Endothelial cell (in vitro differentiated cells): ENCODE data around the gene LRRC2. TPM values are rescaled to one million over a fixed set of nuclear protein-coding genes. Genes with fewer than 3 reads are reported as not detected.
"Not testable (repeated sequence)": the region's sequence is repeated elsewhere in the genome, so short reads cannot be mapped to it uniquely, and the experiment has no call there.

ENCODE experiments used
- DNase-seq: peaks from one replicate; pipeline ENCODE4 v3.0.0; 2021; ENCODE audit warnings: low spot score
- H3K27ac Mint-ChIP-seq: one replicate; pipeline ENCODE4 v1.8.0; 2021; ENCODE audit warnings: mixed read lengths, inconsistent platforms; ENCODE audit not compliant: unreplicated experiment
- H3K27me3 Mint-ChIP-seq: one replicate; pipeline ENCODE4 v1.8.0; 2021; ENCODE audit warnings: mild to moderate bottlenecking, moderate library complexity, mixed read lengths, inconsistent platforms; ENCODE audit not compliant: unreplicated experiment
- H3K36me3 Mint-ChIP-seq: one replicate; pipeline ENCODE4 v1.8.0; 2021; ENCODE audit warnings: mild to moderate bottlenecking, low read depth, mixed read lengths, inconsistent platforms; ENCODE audit not compliant: unreplicated experiment
- H3K4me1 Mint-ChIP-seq: one replicate; pipeline ENCODE4 v1.8.0; 2021; ENCODE audit warnings: mild to moderate bottlenecking, mixed read lengths, inconsistent platforms; ENCODE audit not compliant: unreplicated experiment
- H3K4me3 Mint-ChIP-seq: one replicate; pipeline ENCODE4 v1.8.0; 2021; ENCODE audit warnings: mild to moderate bottlenecking, mixed read lengths, inconsistent platforms; ENCODE audit not compliant: unreplicated experiment
- H3K9me3 Mint-ChIP-seq: one replicate; pipeline ENCODE4 v1.8.0; 2021; ENCODE audit warnings: mixed read lengths, inconsistent platforms; ENCODE audit not compliant: unreplicated experiment
- CTCF ChIP-seq: fragments of 200-600 bp; sonication (generic); IDR thresholded peaks from one replicate; pipeline ENCODE4 v1.5.0; 2021; ENCODE audit warnings: antibody characterized with exemption; ENCODE audit not compliant: unreplicated experiment
- total RNA-seq: library from RNA; stranded (reverse); fragmentation: NEBNext Ultra II Directional; extraction: Animal tissue kit (Norgen Biotek cat#: 25700); gene quantifications from one replicate; pipeline ENCODE4 v1.2.1, GENCODE V29; 2021; ENCODE audit not compliant: unreplicated experiment

The LRRC2 gene
- total RNA-seq, 1 donor from 2014 or later, result 0.23 TPM

- H3K9me3 Mint-ChIP-seq, result no peaks in the 10 kb centered on the region
- H3K27me3 Mint-ChIP-seq, result peaks cover 2% of the 10 kb centered on the region
- H3K4me3 Mint-ChIP-seq, result no peak overlapping the region
- TF ChIP-seq CTCF, result no peak
- no peak for DNase-seq
- no peak overlapping the region for H3K27ac Mint-ChIP-seq
- no peaks in the 10 kb centered on the region for H3K36me3 Mint-ChIP-seq
- no peaks in the 10 kb centered on the region for H3K4me1 Mint-ChIP-seq
Measured at GRCh38 chr3:46552538-46552937, 13.6 kb downstream of the LRRC2 start.

DNA sequence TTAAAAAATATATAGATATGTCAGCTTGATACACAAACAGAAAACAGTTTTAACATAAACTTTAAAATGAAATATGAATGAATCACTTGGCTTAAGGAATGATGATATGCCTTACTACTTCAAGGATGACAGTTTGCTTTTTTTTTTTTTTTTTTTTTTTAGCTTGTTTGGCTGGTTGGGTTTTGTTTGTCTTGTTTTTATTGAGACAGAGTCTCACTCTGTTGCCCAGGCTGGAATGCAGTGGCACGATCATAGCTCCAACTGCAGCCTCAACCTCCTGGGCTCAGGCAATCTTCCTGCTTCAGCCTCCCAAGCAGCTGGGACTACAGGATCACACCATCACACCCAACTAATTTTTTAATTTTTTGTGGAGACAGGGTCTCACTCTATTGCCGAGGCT lies 14.5 kb downstream of the LRRC2 start:
- Mint-ChIP-seq H3K4me3 (no peak overlapping the region), H3K27me3 (peaks cover 2% of the 10 kb centered on the region), H3K27ac (no peak overlapping the region), H3K9me3 (no peaks in the 10 kb centered on the region), H3K4me1 (no peaks in the 10 kb centered on the region), H3K36me3 (no peaks in the 10 kb centered on the region)
- no peak for DNase-seq
- no peak for TF ChIP-seq CTCF

DNA sequence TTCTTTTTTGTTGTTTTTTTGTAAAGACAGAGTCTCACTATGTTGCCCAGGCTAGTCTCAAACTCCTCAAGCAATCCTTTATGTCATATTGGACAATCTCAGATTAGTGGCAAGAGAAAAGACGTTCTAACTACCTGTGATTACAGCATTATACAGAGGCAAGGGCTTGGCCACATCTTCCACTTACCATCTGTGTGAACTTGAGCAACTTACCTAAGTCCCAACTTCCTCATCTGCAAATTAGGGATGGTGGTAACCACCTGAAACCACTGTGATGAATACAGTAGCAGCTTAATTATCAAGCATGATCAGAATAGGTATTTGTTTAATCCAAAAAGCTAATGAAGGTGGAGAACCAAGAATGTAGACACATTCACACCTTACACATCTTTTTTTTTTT lies 16.1 kb downstream of the LRRC2 start:
- no peaks in the 10 kb centered on the region for H3K4me1 Mint-ChIP-seq
- peaks cover 1% of the 10 kb centered on the region for H3K27me3 Mint-ChIP-seq
- H3K27ac Mint-ChIP-seq, result no peak overlapping the region

GRCh38 chr3:46549408-46549904 lies 16.6 kb downstream of the LRRC2 start:
- no peak for TF ChIP-seq CTCF
- Mint-ChIP-seq H3K4me1 (no peaks in the 10 kb centered on the region), H3K4me3 (no peak overlapping the region), H3K36me3 (no peaks in the 10 kb centered on the region), H3K9me3 (no peaks in the 10 kb centered on the region), H3K27ac (no peak overlapping the region), H3K27me3 (peaks cover 1% of the 10 kb centered on the region)
- DNase-seq, result no peak

More for the DNA sequence above, 16.1 kb downstream of the LRRC2 start:
- no peak overlapping the region for H3K4me3 Mint-ChIP-seq
- DNase-seq, result no peak
- H3K9me3 Mint-ChIP-seq, result no peaks in the 10 kb centered on the region
- TF ChIP-seq CTCF, result no peak
- no peaks in the 10 kb centered on the region for H3K36me3 Mint-ChIP-seq

DNA sequence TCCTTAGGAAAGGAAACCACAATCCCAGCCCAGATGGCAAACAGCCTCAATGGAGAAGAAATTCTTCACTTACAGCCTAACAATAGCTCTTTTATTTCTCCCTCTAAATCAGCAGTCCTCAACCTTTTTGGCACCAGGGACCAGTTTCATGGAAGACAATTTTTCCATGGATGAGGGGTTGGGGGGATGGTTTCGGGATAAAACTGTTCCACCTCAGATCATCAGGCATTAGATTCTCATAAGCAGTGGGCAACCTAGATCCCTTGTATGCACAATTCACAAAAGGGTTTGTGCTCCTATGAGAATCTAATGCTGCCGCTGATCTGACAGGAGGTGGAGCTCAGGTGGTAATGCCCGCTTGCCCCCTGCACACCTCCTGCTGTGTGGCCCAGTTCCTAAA lies 17.5 kb downstream of the LRRC2 start:
- H3K27me3 Mint-ChIP-seq, H3K4me1 Mint-ChIP-seq, DNase-seq, H3K27ac Mint-ChIP-seq, H3K4me3 Mint-ChIP-seq, H3K9me3 Mint-ChIP-seq, H3K36me3 Mint-ChIP-seq: not testable (repeated sequence)
